DND-41 (cell line): ENCODE results near the gene REV3L.
"Not testable (repeated sequence)": the region's sequence is repeated elsewhere in the genome, so short reads cannot be mapped to it uniquely, and the experiment has no call there.

Experiments
- ATAC-seq: fragments of 200-7000 bp; cut with Tn5 transposase; 3 replicates; pipeline ENCODE4 v1.9.1; 2021; ENCODE audit warnings: low read depth; ENCODE audit not compliant: insufficient read depth
- DNase-seq: peaks from one replicate; pipeline ENCODE4 v3.0.0-alpha.2; 2020
- H2AFZ ChIP-seq: 2 replicates; pipeline ENCODE4 v1.6.0; 2012; ENCODE audit warnings: low read depth, low read length
- H3K27ac ChIP-seq: 2 replicates; pipeline ENCODE4 v1.5.1; 2012; ENCODE audit warnings: low read length, inconsistent platforms
- H3K27me3 ChIP-seq: fragments of 200-600 bp; sonication (generic); 2 replicates; pipeline ENCODE4 v1.6.0; 2012; ENCODE audit warnings: low read length, mild to moderate bottlenecking, inconsistent platforms; ENCODE audit not compliant: insufficient read depth, poor library complexity
- H3K36me3 ChIP-seq: 2 replicates; pipeline ENCODE4 v1.5.1; 2012; ENCODE audit warnings: low read length, inconsistent platforms; ENCODE audit not compliant: insufficient read depth
- H3K4me1 ChIP-seq: 2 replicates; pipeline ENCODE4 v1.5.1; 2012; ENCODE audit warnings: mild to moderate bottlenecking, low read length; ENCODE audit not compliant: insufficient read depth
- H3K4me2 ChIP-seq: 2 replicates; pipeline ENCODE4 v1.6.0; 2012; ENCODE audit warnings: mild to moderate bottlenecking, moderate library complexity, low read length, inconsistent platforms; ENCODE audit not compliant: insufficient read depth
- H3K4me3 ChIP-seq, 2 experiments: fragments of 200-600 bp in 1 of 2; shearing (Covaris generic) in 1 of 2; 2 replicates each; pipeline ENCODE4 v1.5.1; 2012 to 2016; ENCODE audit warnings: inconsistent platforms in 2 of 2, low read length in 2 of 2, mild to moderate bottlenecking in 2 of 2, low read depth in 1 of 2, moderate library complexity in 1 of 2
- H3K79me2 ChIP-seq: 2 replicates; pipeline ENCODE4 v1.6.0; 2012; ENCODE audit warnings: low read length, inconsistent platforms; ENCODE audit not compliant: insufficient read depth
- H3K9ac ChIP-seq: 2 replicates; pipeline ENCODE4 v1.6.0; 2012; ENCODE audit warnings: low read depth, mild to moderate bottlenecking, inconsistent platforms, low read length, moderate library complexity
- H3K9me3 ChIP-seq: 2 replicates; pipeline ENCODE4 v1.5.1; 2012; ENCODE audit warnings: low read length, moderate library complexity, mild to moderate bottlenecking, inconsistent platforms; ENCODE audit not compliant: insufficient read depth, severe bottlenecking
- H4K20me1 ChIP-seq: 2 replicates; pipeline ENCODE4 v1.6.0; 2012; ENCODE audit warnings: low read length; ENCODE audit not compliant: insufficient read depth
- CTCF ChIP-seq: IDR thresholded peaks from 2 replicates; pipeline ENCODE4 v1.5.1; 2012; ENCODE audit warnings: borderline replicate concordance, low read length, moderate library complexity, mild to moderate bottlenecking; ENCODE audit not compliant: poor library complexity, severe bottlenecking; ENCODE audit errors: extremely low read depth
- EZH2 ChIP-seq: IDR thresholded peaks from 3 replicates; pipeline ENCODE4 v1.6.1; 2012; ENCODE audit warnings: borderline replicate concordance, low read depth, mild to moderate bottlenecking, moderate library complexity, low read length, inconsistent platforms; ENCODE audit not compliant: severe bottlenecking

Gene REV3L

GRCh38 chr6:111520524-111520923 lies 37.5 kb upstream of the REV3L start:
- DNase-seq (no peak), ATAC-seq (no peak)
- Histone ChIP-seq H3K27ac (no peak overlapping the region), H3K4me2 (no peak overlapping the region), H4K20me1 (no peaks in the 10 kb centered on the region), H2AFZ (no peak overlapping the region), H3K4me1 (peaks cover 41% of the 10 kb centered on the region), H3K79me2 (peaks cover 94% of the 10 kb centered on the region), H3K27me3 (no peaks in the 10 kb centered on the region), H3K9ac (no peak overlapping the region), H3K36me3 (no peaks in the 10 kb centered on the region; the same call in 1 of the 2 replicates), H3K4me3 (no peak overlapping the region), H3K9me3 (no peaks in the 10 kb centered on the region)
- no peak for TF ChIP-seq CTCF
- TF ChIP-seq EZH2: no peak

- Histone ChIP-seq H2AFZ (no peak overlapping the region), H3K79me2 (peaks cover 88% of the 10 kb centered on the region), H3K4me1 (peaks cover 32% of the 10 kb centered on the region), H3K9me3 (no peaks in the 10 kb centered on the region), H3K27me3 (no peaks in the 10 kb centered on the region), H4K20me1 (no peaks in the 10 kb centered on the region), H3K27ac (peak overlapping the region; percentile 50; the same call in 1 of the 2 replicates), H3K4me3 (no peak overlapping the region), H3K9ac (no peak overlapping the region), H3K4me2 (no peak overlapping the region), H3K36me3 (no peaks in the 10 kb centered on the region; the same call in 1 of the 2 replicates)
- DNase-seq (no peak), ATAC-seq (no peak)
- TF ChIP-seq CTCF (no peak), EZH2 (no peak)
Measured at GRCh38 chr6:111517965-111518364, 34.9 kb upstream of the REV3L start.

- no peaks in the 10 kb centered on the region for H3K27me3 ChIP-seq
- H3K79me2 ChIP-seq: peaks cover 86% of the 10 kb centered on the region
- no peaks in the 10 kb centered on the region for H3K9me3 ChIP-seq
- ATAC-seq (no peak), DNase-seq (no peak)
- no peaks in the 10 kb centered on the region; the same call in 1 of the 2 replicates for H3K36me3 ChIP-seq
- no peak overlapping the region for H3K4me3 ChIP-seq
- TF ChIP-seq CTCF (no peak), EZH2 (no peak)
- no peak overlapping the region for H3K9ac ChIP-seq
- peaks cover 5% of the 10 kb centered on the region; the same call in 1 of the 2 replicates for H4K20me1 ChIP-seq
- H3K4me2 ChIP-seq: no peak overlapping the region
- H3K27ac ChIP-seq: no peak overlapping the region
- peaks cover 8% of the 10 kb centered on the region for H3K4me1 ChIP-seq
- H2AFZ ChIP-seq: no peak overlapping the region
Measured at GRCh38 chr6:111515259-111515658, 32.2 kb upstream of the REV3L start.

- not testable (repeated sequence) for H3K36me3 ChIP-seq, H3K4me2 ChIP-seq, H3K9me3 ChIP-seq, H2AFZ ChIP-seq, ATAC-seq, H3K27me3 ChIP-seq, H4K20me1 ChIP-seq, DNase-seq, H3K9ac ChIP-seq, H3K4me3 ChIP-seq, H3K4me1 ChIP-seq, H3K27ac ChIP-seq
- H3K79me2 ChIP-seq: peaks cover 87% of the 10 kb centered on the region
Measured at GRCh38 chr6:111514531-111514930, 31.5 kb upstream of the REV3L start.

- H3K4me3 ChIP-seq, H3K9me3 ChIP-seq, H3K36me3 ChIP-seq, H3K4me2 ChIP-seq, H3K9ac ChIP-seq, DNase-seq, H4K20me1 ChIP-seq, ATAC-seq, H3K4me1 ChIP-seq, H3K27me3 ChIP-seq, H3K27ac ChIP-seq, H2AFZ ChIP-seq: not testable (repeated sequence)
- peaks cover 97% of the 10 kb centered on the region for H3K79me2 ChIP-seq
Measured at GRCh38 chr6:111507219-111507618, 24.2 kb upstream of the REV3L start.

- H3K4me2 ChIP-seq, H3K27me3 ChIP-seq, ATAC-seq, H3K4me1 ChIP-seq, H3K4me3 ChIP-seq, H3K27ac ChIP-seq, H3K36me3 ChIP-seq, H2AFZ ChIP-seq, H3K9ac ChIP-seq, H3K9me3 ChIP-seq, H4K20me1 ChIP-seq, DNase-seq: not testable (repeated sequence)
- H3K79me2 ChIP-seq: peaks cover 98% of the 10 kb centered on the region
Measured at GRCh38 chr6:111505498-111505897, 22.5 kb upstream of the REV3L start.
